ENCODE data around the gene ALCAM.

The ALCAM gene

DNA sequence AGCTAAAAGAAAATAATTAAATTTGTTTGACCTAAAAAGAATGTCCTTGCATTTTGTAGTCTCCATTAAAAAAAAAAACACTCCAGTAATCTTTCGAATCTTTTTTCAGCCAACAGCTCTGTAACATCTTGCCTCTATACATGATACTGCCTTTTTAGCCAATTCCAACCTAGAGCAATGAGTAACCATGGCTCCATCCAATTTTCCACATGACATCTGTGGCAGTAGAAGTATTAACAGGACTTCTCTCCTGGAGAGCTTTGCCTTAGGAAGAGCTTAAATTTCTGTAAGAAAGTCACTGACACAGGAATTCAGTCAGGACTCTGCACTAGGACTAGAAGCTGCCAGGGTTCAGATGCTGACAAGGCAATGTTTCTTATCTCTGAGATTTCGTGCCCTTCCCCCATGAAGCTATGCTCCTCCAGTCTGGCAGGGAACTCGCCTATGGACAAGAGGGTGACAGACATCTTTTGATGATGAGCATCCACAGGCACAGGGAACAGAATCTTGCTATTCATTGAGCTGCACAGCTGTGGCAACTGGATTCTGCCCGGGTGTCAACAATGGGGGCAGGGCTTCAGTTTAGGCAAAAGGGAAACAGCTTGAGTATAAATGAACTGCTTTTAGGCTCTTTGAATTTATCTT, 81.8 kb downstream of the ALCAM start:
- no peak for DNase-seq
- TF ChIP-seq GATA1 (IDR thresholded peaks at IDR 0.05; ENCODE audit: low read depth, low read length) (no peak), POLR2A (IDR thresholded peaks at IDR 0.05; ENCODE audit: low read length) (no peak)

DNA sequence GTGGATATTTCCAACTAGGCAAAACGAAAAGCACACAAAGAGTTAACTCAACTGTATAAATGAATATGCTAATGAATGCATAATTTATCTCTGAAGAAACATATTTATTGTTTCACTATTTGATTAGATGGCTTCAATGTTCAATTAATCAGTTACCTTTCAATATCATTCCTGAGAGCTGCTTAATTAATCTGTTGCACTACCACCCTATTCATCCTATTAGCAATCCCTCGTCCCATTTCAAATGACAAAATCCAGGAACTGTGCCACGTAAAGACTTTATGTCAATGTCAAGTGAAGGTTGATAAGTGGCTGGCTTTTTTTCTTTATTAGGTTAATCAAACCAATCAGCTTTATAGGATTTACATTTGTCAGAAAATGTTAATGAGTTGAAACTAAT, 82.7 kb downstream of the ALCAM start:
- DNase-seq, result no peak
- TF ChIP-seq POLR2A (IDR thresholded peaks at IDR 0.05; ENCODE audit: low read length) (no peak), GATA1 (IDR thresholded peaks at IDR 0.05; ENCODE audit: low read depth, low read length) (no peak)

DNA sequence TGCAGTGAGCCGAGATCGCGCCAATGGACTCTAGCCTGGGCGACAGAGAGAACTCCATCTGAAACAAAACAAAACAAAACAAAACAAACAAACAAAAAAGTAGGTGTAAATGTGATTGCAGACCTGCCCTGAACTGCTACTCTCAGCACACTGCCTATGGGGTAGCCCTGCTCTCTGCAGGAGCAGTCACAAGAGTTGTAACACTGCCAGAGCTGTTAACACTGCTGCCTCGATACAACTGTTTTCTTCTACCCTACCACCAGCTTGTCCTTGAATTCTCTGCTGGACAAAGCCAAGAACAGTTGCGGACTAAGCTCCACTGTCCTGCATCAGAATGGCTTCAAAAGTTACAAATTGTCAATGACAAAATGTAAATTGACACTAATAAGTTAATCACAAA, 89.3 kb downstream of the ALCAM start:
- TF ChIP-seq POLR2A (IDR thresholded peaks at IDR 0.05; ENCODE audit: low read length), result no peak
- no peak for TF ChIP-seq GATA1 (IDR thresholded peaks at IDR 0.05; ENCODE audit: low read depth, low read length)

DNA sequence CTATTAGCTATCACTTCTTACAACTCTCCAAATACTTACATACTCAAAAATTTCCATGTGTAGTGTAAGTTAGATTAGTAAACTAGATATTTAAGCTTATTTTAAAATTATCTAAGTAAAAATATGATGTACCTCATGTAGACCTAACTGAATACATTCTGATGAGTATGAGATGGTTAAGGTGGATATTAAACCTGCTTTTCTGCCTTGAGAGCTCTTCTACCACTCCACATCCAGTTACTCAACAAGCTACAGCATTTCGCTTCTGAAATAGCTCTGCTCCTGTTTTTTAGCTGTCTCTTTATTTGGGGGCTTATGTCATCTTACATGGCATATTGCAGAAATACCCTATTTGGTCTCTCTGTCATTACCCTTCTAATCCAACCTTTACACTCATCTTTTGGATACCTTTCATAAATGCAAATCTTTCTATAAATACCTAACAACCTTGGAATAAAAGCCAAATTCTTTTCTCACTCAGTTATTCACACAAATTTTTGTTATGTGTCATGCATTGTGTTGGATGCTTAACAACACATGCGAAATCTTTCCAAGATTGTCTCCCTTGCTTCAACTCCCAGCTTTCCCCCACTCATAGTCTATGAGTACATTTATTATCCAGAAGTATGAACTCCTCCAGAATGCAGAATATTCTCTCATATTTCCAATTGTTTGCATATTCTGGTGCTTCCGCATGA, 92.0 kb downstream of the ALCAM start:
- no peak for TF ChIP-seq GATA1 (IDR thresholded peaks at IDR 0.05; ENCODE audit: low read depth, low read length)
- no peak for DNase-seq

More for the DNA sequence above, 89.3 kb downstream of the ALCAM start:
- DNase-seq, result no peak

DNA sequence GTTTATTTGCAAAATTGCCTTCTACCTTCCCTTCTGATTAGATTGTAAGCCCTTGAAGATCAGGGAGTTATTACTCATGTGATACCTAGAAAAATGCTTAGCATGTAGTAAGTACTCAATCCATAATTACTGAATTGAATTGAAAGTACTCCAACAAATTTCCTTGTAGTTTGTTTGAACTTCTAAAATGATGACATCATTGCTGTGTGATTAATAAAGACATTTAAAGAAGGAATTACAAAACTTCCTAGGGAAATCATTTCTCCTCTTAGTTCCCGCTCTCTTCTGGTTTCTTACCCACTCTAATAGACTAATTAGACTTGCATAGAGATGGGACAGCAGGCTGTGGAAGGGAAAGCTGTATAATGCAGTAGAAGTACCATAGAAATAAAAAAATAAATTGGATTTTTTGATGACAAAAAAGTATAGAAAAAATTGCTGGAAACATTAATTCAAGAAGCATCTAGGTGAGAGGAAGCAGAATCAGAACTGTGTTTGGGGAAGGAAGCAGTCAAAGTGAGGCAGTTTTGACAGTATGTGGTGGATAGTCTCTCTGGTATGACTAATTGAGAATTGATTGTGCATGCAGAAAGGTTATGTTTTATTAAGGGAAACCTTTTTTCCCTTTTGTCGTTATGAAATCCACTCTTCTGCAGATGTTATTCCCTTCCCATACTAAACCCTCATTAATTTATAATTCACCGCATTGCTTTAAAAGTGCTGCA, 93.0 kb downstream of the ALCAM start:
- DNase-seq, result no peak

DNA sequence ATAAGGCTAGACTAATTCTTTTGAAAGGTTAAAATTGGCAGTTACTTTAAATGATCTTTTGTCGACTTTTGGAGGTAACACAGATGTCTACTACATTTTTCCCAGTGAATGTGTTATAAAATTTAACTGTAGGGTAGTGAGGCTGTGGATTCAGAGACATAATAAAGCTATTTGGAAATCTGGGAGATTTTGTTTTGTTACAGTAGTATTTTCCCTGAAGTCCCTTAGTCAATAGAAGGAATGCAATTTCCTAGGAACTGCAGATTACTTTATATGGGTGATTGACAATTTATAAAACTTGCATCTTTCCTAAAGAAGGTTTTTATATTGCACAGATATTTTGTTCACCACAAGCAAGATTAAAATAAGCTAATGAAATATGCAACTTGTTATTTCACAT, 96.9 kb downstream of the ALCAM start:
- DNase-seq, result no peak
- TF ChIP-seq POLR2A (IDR thresholded peaks at IDR 0.05; ENCODE audit: low read length), result no peak
- no peak for TF ChIP-seq GATA1 (IDR thresholded peaks at IDR 0.05; ENCODE audit: low read depth, low read length)

More for the DNA sequence above, 93.0 kb downstream of the ALCAM start:
- TF ChIP-seq GATA1 (IDR thresholded peaks at IDR 0.05; ENCODE audit: low read depth, low read length) (no peak), POLR2A (IDR thresholded peaks at IDR 0.05; ENCODE audit: low read length) (no peak)

DNA sequence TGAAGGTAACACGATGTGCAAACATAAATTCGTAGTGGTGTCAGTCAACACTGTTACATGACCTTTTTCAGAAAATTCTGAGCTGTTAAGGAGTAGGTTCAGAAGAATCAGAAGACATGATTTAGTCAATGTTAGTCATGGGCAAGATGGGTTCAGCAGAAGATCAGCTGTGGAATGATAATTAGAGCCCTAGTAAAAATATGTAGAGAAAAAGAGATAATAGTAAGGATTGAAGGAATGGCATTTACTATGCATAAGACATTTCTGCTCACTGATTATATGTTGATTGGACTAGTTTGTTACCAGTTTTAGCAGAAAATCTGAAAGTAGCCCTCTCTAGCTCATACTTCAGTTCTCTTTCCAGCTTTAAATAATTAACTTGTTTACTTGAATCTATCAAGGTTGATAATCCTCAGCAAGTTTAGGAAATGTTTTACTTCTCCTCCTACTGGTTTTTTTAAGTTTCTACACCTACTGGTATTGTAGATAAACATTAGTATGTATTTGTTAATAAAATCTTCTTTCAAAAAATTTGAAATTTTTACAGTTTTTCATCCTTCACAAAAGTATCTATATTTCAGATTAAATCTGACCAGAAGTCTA, 98.6 kb downstream of the ALCAM start:
- DNase-seq, result no peak
- TF ChIP-seq POLR2A (IDR thresholded peaks at IDR 0.05; ENCODE audit: low read length), result no peak
- TF ChIP-seq GATA1 (IDR thresholded peaks at IDR 0.05; ENCODE audit: low read depth, low read length), result no peak

DNA sequence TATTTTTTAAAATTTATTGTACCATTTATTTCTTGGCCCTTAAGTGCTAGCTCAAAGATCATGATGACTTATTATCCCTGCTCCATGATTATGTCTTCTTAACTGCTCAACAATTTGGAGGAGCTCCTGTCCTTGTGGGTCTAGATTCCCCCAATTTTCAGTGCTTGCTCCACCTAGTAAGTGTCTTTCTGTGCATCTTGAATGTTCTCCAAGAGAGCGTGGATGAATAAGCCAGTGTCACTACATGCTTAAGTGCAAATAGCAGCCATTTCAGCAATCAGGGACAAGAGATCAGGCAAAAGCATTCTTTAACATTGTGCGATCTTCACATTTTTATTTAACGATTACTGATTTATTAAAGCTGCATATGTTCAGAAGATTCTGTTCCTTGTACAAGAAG, 99.4 kb downstream of the ALCAM start:
- DNase-seq, result no peak
- TF ChIP-seq POLR2A (IDR thresholded peaks at IDR 0.05; ENCODE audit: low read length), result no peak
- no peak for TF ChIP-seq GATA1 (IDR thresholded peaks at IDR 0.05; ENCODE audit: low read depth, low read length)

DNA sequence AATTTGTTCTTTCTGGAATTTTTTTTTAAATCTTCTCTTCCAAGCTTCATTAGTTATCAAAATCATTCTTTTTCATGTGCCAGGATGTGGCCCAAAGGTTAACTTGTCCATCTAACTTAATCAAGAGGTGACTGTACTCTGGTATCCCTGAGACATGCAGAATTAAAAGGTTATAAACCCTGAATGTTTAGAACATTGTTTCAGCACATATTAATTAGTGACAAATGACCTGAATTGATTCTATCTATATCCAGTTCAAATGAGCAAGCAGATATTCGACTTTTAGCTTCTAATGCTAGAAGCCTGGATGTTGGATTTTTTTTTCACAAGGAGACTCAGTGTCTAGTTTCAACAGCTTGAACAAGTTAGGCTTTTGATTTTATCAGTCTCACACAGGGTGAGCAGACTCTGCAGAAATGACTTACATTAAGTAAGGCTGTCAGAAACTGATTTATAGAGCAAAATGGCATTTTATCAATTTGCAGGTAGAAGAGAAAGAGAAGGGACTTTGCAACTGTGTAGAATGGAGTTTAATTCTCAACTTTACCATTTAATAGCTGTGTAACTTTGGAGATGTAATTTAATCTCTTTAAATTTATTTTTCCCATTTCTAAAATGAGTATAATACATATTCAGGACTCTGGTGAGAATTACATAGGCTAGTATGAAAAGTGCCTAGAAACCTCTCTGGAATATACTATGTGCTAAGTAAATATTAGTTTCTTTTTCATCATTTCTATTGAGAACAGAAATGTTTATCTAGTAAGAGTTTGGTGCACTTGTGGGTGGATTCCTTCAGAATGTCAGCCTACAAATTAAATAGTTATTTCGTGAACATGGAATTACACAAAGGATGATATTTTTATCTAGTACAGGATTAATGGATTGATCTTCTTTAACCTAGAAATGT, 100.0 kb downstream of the ALCAM start:
- DNase-seq, result no peak

DNA sequence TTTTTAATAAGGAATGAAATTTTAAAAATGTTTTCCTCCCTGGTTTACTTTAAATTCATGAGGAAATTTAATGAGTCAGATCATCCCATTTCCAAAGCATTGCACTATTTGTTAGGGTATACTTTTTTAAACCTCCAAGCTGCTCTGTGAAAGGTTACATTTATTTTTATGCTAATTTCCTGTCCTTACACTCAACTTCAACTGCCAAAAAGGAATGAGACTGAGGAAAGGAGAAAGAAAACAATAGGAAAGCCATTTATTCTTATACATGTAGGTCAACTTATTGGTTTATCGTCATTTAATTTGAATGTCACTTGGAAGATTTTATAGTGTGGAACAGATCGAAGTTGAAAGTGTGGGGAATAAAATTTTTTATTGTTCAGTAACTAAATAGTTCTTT, 104.1 kb downstream of the ALCAM start:
- DNase-seq, result no peak
- TF ChIP-seq GATA1 (IDR thresholded peaks at IDR 0.05; ENCODE audit: low read depth, low read length), result no peak
- TF ChIP-seq POLR2A (IDR thresholded peaks at IDR 0.05; ENCODE audit: low read length), result no peak

More for the DNA sequence above, 100.0 kb downstream of the ALCAM start:
- TF ChIP-seq POLR2A (IDR thresholded peaks at IDR 0.05; ENCODE audit: low read length), result no peak
- TF ChIP-seq GATA1 (IDR thresholded peaks at IDR 0.05; ENCODE audit: low read depth, low read length), result no peak

DNA sequence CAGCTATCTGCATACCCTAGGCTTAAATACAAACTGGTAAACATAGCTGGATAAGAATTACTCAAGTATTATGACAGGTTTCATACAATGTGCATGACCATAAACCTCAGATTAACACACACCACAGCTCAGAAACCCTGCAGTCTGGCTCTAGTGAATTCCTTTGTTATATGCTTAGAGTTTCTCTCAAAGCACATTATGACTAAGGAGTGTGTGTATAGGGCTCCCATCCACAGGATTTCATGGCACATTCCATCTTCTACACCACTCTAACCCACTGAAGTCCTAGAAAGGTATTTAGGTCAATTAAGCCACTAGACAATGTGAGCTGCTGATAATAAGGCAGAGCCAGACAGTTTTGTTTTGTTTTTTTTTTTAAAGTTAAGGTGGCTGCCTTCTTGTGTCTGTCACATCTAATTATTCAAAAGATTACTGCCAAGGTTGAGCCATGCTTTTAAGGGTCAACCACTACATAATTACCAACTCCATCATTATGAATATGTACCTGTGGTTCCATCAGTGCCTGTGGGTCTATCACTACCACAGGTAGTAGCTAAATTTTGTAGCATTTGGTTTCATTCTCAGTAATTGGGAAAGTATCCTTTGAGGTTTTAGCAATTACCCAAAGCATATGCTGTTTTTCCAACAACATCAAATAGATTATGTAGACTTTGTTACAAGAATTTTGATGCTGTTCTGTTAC, 107.0 kb downstream of the ALCAM start:
- DNase-seq, result no peak
- TF ChIP-seq GATA1 (IDR thresholded peaks at IDR 0.05; ENCODE audit: low read depth, low read length), result no peak

DNA sequence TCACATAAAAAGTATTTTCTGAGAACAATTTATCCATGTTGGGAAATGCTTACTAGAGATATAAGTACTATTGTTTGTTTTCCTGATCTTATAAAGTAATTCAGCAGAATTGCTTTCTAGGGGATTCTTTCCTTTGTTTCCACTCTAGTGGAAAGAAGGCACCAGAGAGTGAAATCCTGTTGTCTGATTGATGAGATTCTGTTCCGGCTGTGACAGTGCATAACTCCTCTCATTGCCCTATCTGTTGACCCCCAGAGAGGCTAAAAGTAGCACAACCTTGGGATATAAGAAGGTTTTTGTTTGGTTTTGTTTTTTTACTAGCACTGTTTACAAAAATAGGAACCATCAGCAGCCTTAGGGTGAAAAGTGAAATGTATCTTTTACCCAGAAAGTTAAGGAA, 114.1 kb downstream of the ALCAM start:
- TF ChIP-seq GATA1 (IDR thresholded peaks at IDR 0.05; ENCODE audit: low read depth, low read length) (no peak), POLR2A (IDR thresholded peaks at IDR 0.05; ENCODE audit: low read length) (no peak)
- no peak for DNase-seq

DNA sequence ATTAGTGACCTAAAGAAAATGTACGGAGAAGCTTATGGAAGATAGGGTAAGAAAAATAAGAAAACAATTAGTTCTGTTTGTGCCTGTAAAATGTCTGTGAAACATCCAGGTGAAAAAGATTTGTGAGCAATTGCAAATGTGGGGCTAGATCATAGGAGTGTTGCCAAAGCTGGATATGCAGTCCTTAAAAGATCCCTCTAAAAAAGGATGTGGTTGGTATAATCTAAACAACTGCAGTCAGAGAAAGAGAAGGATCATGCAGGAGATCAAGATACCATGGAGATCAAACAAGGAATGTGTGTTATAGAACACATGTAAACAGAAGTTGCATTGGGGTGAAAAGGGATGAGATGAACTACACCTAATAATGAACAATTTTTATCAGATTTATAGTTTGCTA, 116.8 kb downstream of the ALCAM start:
- no peak for TF ChIP-seq POLR2A (IDR thresholded peaks at IDR 0.05; ENCODE audit: low read length)
- no peak for TF ChIP-seq GATA1 (IDR thresholded peaks at IDR 0.05; ENCODE audit: low read depth, low read length)
- DNase-seq, result no peak

Measured in erythroblast (primary cell).